ENCODE measurements around the gene WWC1.

WWC1 gene

GRCh38 chr5:168291342-168291963, at the start of gene WWC1:
TSS of gene WWC1 (plus strand) at chr5:168291645. CDS start at chr5:168292153, 508 bp downstream.
- no peak for DNase-seq (ENCODE audit: low read depth in 2 of 2)

- no peak for DNase-seq (ENCODE audit: low read depth in 2 of 2)
Measured at GRCh38 chr5:168244838-168245559, 46.4 kb upstream of the WWC1 start.

GRCh38 chr5:168249923-168250322, 41.5 kb upstream of the WWC1 start:
- DNase-seq (ENCODE audit: low read depth in 2 of 2) = no peak

GRCh38 chr5:168251259-168251658, 40.2 kb upstream of the WWC1 start:
- DNase-seq (ENCODE audit: low read depth in 2 of 2) = no peak

- no peak for DNase-seq (ENCODE audit: low read depth in 2 of 2)
Measured at GRCh38 chr5:168254013-168254693, 37.3 kb upstream of the WWC1 start.

- DNase-seq (ENCODE audit: low read depth in 2 of 2) = no peak
Measured at GRCh38 chr5:168260353-168261226, 30.9 kb upstream of the WWC1 start.

- DNase-seq (ENCODE audit: low read depth in 2 of 2) = no peak
Measured at GRCh38 chr5:168261227-168261571, 30.2 kb upstream of the WWC1 start.

- DNase-seq (ENCODE audit: low read depth in 2 of 2) = no peak
Measured at GRCh38 chr5:168262042-168262743, 29.3 kb upstream of the WWC1 start.

GRCh38 chr5:168263121-168263520, 28.3 kb upstream of the WWC1 start:
- DNase-seq (ENCODE audit: low read depth in 2 of 2) = no peak

- DNase-seq (ENCODE audit: low read depth in 2 of 2) = no peak
Measured at GRCh38 chr5:168266016-168266415, 25.4 kb upstream of the WWC1 start.

- peak; percentile 61 to 65 for DNase-seq (ENCODE audit: low read depth in 2 of 2)
Measured at GRCh38 chr5:168268949-168269936, 22.2 kb upstream of the WWC1 start.

- DNase-seq (ENCODE audit: low read depth in 2 of 2) = no peak
Measured at GRCh38 chr5:168269937-168270330, 21.5 kb upstream of the WWC1 start.

- no peak for DNase-seq (ENCODE audit: low read depth in 2 of 2)
Measured at GRCh38 chr5:168270476-168270875, 21.0 kb upstream of the WWC1 start.

GRCh38 chr5:168273056-168273980, 18.1 kb upstream of the WWC1 start:
- DNase-seq (ENCODE audit: low read depth in 2 of 2) = no peak

GRCh38 chr5:168274406-168274805, 17.0 kb upstream of the WWC1 start:
- no peak for DNase-seq (ENCODE audit: low read depth in 2 of 2)

- no peak for DNase-seq (ENCODE audit: low read depth in 2 of 2)
Measured at GRCh38 chr5:168275940-168276339, 15.5 kb upstream of the WWC1 start.

GRCh38 chr5:168282120-168282519, 9.3 kb upstream of the WWC1 start:
- peak; percentile 63 to 68 for DNase-seq (ENCODE audit: low read depth in 2 of 2)

- DNase-seq (ENCODE audit: low read depth in 2 of 2) = no peak
Measured at GRCh38 chr5:168284809-168285208, 6.6 kb upstream of the WWC1 start.

- no peak for DNase-seq (ENCODE audit: low read depth in 2 of 2)
Measured at GRCh38 chr5:168285696-168286095, 5.7 kb upstream of the WWC1 start.

Measured in fibroblast of skin of left biceps (primary cell).